ENCODE data around the gene IP6K1.
"Not testable (repeated sequence)": the region's sequence is repeated elsewhere in the genome, so short reads cannot be mapped to it uniquely, and the experiment has no call there.

IP6K1 gene

GRCh38 chr3:49793486-49794085 lies 7.2 kb upstream of the IP6K1 start:
- no peak for DNase-seq

GRCh38 chr3:49792371-49793150 lies 6.2 kb upstream of the IP6K1 start:
- no peak for DNase-seq

GRCh38 chr3:49791571-49791970 lies 5.2 kb upstream of the IP6K1 start:
- DNase-seq: no peak

GRCh38 chr3:49790626-49791411 lies 4.5 kb upstream of the IP6K1 start:
- DNase-seq: no peak

- no peak for DNase-seq
Observed at GRCh38 chr3:49788056-49788455, 1.7 kb upstream of the IP6K1 start.

GRCh38 chr3:49787536-49787935 lies 1.2 kb upstream of the IP6K1 start:
- DNase-seq: no peak

- DNase-seq: no peak
Observed at GRCh38 chr3:49787182-49787464, 781 bp upstream of the IP6K1 start.

- DNase-seq: no peak
Observed at GRCh38 chr3:49785565-49786356, 581 bp downstream of the IP6K1 start.

- DNase-seq: not testable (repeated sequence)
Observed at GRCh38 chr3:49782277-49782676, 4.1 kb downstream of the IP6K1 start.

- no peak for DNase-seq
Observed at GRCh38 chr3:49781415-49782199, 4.7 kb downstream of the IP6K1 start.

- not testable (repeated sequence) for DNase-seq
Observed at GRCh38 chr3:49780975-49781365, 5.4 kb downstream of the IP6K1 start.

GRCh38 chr3:49780080-49780974 lies 6.0 kb downstream of the IP6K1 start:
- DNase-seq: no peak

GRCh38 chr3:49779358-49780079 lies 6.8 kb downstream of the IP6K1 start:
- DNase-seq: no peak

GRCh38 chr3:49776101-49776500 lies 10.2 kb downstream of the IP6K1 start:
- not testable (repeated sequence) for DNase-seq

GRCh38 chr3:49775538-49775937 lies 10.8 kb downstream of the IP6K1 start:
- no peak for DNase-seq

- no peak for DNase-seq
Observed at GRCh38 chr3:49772703-49773102, 13.6 kb downstream of the IP6K1 start.

- no peak for DNase-seq
Observed at GRCh38 chr3:49771340-49771938, 14.9 kb downstream of the IP6K1 start.

GRCh38 chr3:49769926-49770325 lies 16.4 kb downstream of the IP6K1 start:
- no peak for DNase-seq

- no peak for DNase-seq
Observed at GRCh38 chr3:49769286-49769915, 16.9 kb downstream of the IP6K1 start.

- DNase-seq: no peak
Observed at GRCh38 chr3:49763981-49764380, 22.4 kb downstream of the IP6K1 start.

All from bone marrow (tissue), 2 donors.